Measurements from ENCODE around the gene GRAP2. TPM values are rescaled to one million over a fixed set of nuclear protein-coding genes. Genes with fewer than 3 reads are reported as not detected.

The GRAP2 gene
- total and polyA plus RNA-seq, 8 donors, result 0.42 to 1.3 (median 0.79) TPM

DNA sequence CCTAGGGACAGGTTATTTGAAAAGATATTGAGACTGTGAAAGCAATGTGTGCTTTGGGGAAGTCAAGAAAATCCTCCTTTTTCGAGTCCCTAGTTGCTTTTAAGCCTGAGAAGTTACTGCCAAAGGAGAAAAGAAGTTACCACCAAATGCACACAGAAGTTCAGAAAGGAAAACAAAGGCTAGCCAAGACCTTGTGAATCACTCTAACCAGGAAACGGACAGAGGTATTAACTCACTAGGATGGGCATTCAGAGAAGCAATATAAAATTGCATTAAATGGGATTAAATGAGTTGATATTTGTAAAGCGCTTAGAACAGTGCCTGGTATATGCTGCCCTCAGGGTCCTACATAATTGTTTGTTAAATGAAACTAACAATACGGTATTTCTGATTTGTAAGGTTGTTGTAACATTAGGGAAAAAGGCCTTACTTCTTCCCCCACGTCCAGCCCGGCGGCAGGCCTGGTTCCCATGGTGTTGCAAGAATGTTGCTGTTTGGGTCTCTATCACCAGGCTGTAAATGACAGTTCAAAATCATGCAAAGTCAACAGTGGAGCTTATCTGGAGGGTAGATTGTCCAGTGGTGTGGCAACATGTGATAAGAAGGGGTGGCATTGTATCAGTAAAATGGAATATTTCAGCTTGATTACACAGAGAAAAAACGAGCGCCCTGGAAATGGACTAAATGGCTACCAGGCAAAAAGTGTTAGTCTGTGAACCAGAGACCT lies 66.4 kb downstream of the GRAP2 start:
- intact Hi-C loops (cut with DNase I), result no loop called here
- no peaks in the 10 kb centered on the region for H3K9me3 ChIP-seq
- FAIRE-seq (no peak), ATAC-seq (peak; percentile 59 to 82 (median 78)), DNase-seq (peak in 1 of 6 donors; percentile 60)
- peak overlapping the region in 3 of 4 donors; percentile 16 to 43 (median 29) for H3K27ac ChIP-seq
- no peaks in the 10 kb centered on the region for H3K36me3 ChIP-seq
- H3K27me3 ChIP-seq, result no peaks in the 10 kb centered on the region
- peaks cover 0 to 7% (median 0%) of the 10 kb centered on the region in 3 donors for H3K4me1 ChIP-seq
- TF ChIP-seq, protein P1, sequence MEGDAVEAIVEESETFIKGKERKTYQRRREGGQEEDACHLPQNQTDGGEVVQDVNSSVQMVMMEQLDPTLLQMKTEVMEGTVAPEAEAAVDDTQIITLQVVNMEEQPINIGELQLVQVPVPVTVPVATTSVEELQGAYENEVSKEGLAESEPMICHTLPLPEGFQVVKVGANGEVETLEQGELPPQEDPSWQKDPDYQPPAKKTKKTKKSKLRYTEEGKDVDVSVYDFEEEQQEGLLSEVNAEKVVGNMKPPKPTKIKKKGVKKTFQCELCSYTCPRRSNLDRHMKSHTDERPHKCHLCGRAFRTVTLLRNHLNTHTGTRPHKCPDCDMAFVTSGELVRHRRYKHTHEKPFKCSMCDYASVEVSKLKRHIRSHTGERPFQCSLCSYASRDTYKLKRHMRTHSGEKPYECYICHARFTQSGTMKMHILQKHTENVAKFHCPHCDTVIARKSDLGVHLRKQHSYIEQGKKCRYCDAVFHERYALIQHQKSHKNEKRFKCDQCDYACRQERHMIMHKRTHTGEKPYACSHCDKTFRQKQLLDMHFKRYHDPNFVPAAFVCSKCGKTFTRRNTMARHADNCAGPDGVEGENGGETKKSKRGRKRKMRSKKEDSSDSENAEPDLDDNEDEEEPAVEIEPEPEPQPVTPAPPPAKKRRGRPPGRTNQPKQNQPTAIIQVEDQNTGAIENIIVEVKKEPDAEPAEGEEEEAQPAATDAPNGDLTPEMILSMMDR (IDR thresholded peaks at IDR 0.05), result no peak
- no peak overlapping the region for H3K4me3 ChIP-seq
- 43 to 47% methylated on average over 9 of the region's 9 CpGs for WGBS, 2 donors

GRCh38 chr22:39967996-39968972 lies 67.4 kb downstream of the GRAP2 start:
- H3K4me1 ChIP-seq, result peaks cover 0 to 7% (median 0%) of the 10 kb centered on the region in 3 donors
- no peaks in the 10 kb centered on the region for H3K27me3 ChIP-seq
- peak; percentile 16 to 73 (median 66) for ATAC-seq
- no peaks in the 10 kb centered on the region for H3K36me3 ChIP-seq
- TF ChIP-seq, protein P1 (IDR thresholded peaks at IDR 0.05), result no peak
- intact Hi-C loops (cut with DNase I), result no loop called here
- no peak for FAIRE-seq
- H3K4me3 ChIP-seq, result no peak overlapping the region
- peak in 3 of 6 donors; percentile 45 to 55 (median 46) for DNase-seq
- H3K9me3 ChIP-seq, result no peaks in the 10 kb centered on the region
- 67 to 70% methylated on average over 20 of the region's 20 CpGs for WGBS, 2 donors
- peak overlapping the region; percentile 17 to 54 (median 44) for H3K27ac ChIP-seq

GRCh38 chr22:39970742-39971141 lies 69.9 kb downstream of the GRAP2 start:
- 92 to 95% methylated on average over 10 of the region's 10 CpGs for WGBS, 2 donors
- Histone ChIP-seq H3K4me3 (no peak overlapping the region), H3K27me3 (no peaks in the 10 kb centered on the region), H3K4me1 (peaks cover 0 to 7% (median 0%) of the 10 kb centered on the region in 3 donors), H3K27ac (no peak overlapping the region), H3K36me3 (no peaks in the 10 kb centered on the region), H3K9me3 (no peaks in the 10 kb centered on the region)
- ATAC-seq, result no peak
- TF ChIP-seq, protein P1 (IDR thresholded peaks at IDR 0.05), result no peak
- no peak for DNase-seq
- intact Hi-C loops (cut with DNase I), result no loop called here
- no peak for FAIRE-seq

- no peaks in the 10 kb centered on the region for H3K9me3 ChIP-seq
- intact Hi-C loops (cut with DNase I), result no loop called here
- ATAC-seq (no peak), FAIRE-seq (no peak), DNase-seq (no peak)
- TF ChIP-seq, protein P1 (IDR thresholded peaks at IDR 0.05), result no peak
- H3K27me3 ChIP-seq, result no peaks in the 10 kb centered on the region
- H3K36me3 ChIP-seq, result no peaks in the 10 kb centered on the region
- no peak overlapping the region for H3K4me3 ChIP-seq
- 74% methylated on average over 5 of the region's 5 CpGs for WGBS, 2 donors
- H3K27ac ChIP-seq, result no peak overlapping the region
- H3K4me1 ChIP-seq, result peaks cover 0 to 3% (median 0%) of the 10 kb centered on the region in 3 donors
These were observed 71.8 kb downstream of the GRAP2 start for GRCh38 chr22:39972641-39973040.
